Measurements from ENCODE around the gene HNRNPU. TPM values are rescaled to one million over a fixed set of nuclear protein-coding genes. Genes with fewer than 3 reads are reported as not detected.

Gene HNRNPU
- total RNA-seq, 1 donor from 2014 or later, result 284 TPM

DNA sequence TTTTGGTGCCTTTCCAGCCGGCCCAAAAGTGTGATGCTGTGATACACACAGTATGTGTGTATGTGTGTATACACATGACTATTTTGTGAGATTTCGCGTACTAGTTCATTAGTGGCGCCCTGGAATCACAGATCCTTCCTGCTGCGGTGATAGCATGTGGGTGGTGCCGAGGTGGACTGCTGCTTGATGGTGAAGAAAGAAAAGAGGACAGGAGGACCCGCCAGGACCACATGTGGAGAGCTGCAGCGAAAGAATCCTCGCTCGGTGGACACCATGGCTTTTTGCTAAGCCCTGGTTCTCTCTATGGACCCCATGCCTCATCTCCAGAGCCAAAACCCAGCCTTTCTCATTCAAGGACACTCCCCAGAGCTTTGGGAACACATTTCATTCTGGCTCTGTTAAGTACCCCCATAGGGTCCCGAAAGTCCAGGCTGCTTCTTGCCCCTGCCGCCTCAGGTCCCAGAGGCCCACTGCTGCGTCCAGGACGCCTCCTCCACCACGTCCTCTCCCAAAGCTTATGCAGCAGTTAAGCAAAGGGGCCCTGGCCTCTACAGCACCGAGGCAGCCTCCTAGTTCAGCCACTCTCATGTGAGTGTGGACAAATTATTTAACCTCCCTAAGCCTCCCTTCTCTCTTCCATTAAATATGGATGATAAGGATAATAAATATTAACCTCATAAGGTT lies 61.6 kb downstream of the HNRNPU start:
- peak; percentile 78 for DNase-seq (ENCODE audit: low spot score)

DNA sequence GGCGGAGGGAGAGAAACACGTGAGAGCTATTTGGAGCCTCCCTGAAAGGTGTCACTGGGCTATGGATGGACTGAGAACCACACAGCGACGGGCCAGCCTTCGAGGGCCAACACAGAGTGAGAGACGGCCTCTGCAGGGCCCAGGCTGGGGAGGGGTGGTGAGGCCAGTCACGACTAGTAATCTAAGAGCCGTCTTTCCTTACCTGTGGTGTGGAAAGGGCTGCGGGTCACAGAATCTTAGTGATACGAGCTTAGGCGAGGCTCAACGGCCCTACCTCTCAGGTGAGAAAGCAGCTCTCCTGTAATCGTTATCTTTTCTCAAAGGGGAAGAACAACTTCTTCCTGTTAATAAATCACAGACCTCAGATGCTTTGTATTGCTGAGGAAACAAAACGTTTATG lies 62.3 kb downstream of the HNRNPU start:
- peak; percentile 39 for DNase-seq (ENCODE audit: low spot score)

DNA sequence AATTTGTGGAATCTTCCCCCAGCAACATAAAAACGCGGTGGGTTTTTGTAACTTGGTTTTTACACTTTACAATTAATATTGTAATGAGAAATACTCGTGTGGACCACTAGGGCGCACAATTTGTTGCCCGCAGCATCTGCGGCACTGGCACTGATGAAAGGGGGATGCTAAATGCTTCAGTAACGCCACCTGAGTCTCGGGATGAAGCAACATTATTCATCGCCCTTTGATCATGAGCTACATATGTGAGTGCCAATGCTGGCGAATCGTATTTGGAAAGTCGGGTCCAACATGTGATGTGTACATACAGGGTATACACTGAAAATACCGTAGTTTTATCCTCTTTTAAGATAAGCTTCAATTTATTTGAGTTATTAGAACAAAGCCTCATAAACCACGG lies 63.1 kb downstream of the HNRNPU start:
- peak; percentile 18 for DNase-seq (ENCODE audit: low spot score)

DNA sequence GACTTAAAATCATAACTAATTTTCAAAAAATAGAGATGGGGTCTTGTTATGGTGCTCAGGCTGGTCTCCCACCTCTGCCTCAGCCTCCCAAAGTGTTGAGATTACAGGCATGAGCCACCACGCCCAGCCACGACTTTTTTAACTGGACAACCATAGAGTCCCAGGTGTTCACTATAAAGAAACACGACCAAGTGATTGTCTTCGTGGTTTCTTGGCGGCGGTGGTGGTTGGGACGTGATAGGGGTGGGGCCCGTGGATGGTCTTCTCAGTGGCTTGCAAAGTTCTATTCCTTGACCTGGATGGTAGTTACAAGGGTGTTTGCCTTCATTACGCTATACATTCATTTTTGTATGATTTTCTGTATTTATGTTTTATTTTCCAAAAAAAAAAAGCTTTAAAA lies 63.5 kb downstream of the HNRNPU start:
- peak; percentile 71 for DNase-seq (ENCODE audit: low spot score)

Other genes with a start within 250 kb of the HNRNPU start
- gene DESI2, start 211.4 kb downstream of the HNRNPU start, total RNA-seq, result 30.3 TPM
- gene COX20, start 28.9 kb downstream of the HNRNPU start, total RNA-seq, result 20.8 TPM

Data from mesenteric fat pad (tissue), 1 donor.